H1 (cell line): ENCODE results near the gene TBC1D22A. TPM values are rescaled to one million over a fixed set of nuclear protein-coding genes. Genes with fewer than 3 reads are reported as not detected.

Experiments used
- EP300 ChIP-seq, 2 experiments: IDR thresholded peaks; 1 replicate in 1 of 2; 2 replicates in 1 of 2; pipeline ENCODE4 v1.6.1; 2011 to 2012; ENCODE audit warnings: low read depth in 2 of 2, low read length in 2 of 2, mild to moderate bottlenecking in 2 of 2, borderline replicate concordance in 1 of 2, inconsistent platforms in 1 of 2, moderate library complexity in 1 of 2
- polyA plus RNA-seq, 7 experiments: library from polyadenylated mRNA; depleted of rRNA in 3 of 7; stranded (reverse) in 5 of 7; unstranded in 2 of 7; fragments of >200 nt in 5 of 7; fragments of 200-250 nt in 2 of 7; gene quantifications; 1 replicate in 5 of 7; 2 replicates in 1 of 7; 4 replicates in 1 of 7; pipeline versions ENCODE4 v1.2.1 to v1.2.3, GENCODE V29; 2011 to 2013; ENCODE audit warnings: missing spikeins in 2 of 7, mixed read lengths in 2 of 7
- total RNA-seq: library from RNA; stranded (reverse); fragmentation: NEBNext Ultra II Directional; extraction: Animal tissue kit (Norgen Biotek cat#: 25700); gene quantifications from 2 replicates; pipeline ENCODE4 v1.2.1, GENCODE V29; 2021

The TBC1D22A gene
- total and polyA plus RNA-seq, 2 of the 8 experiments (the other 6 are each of a cell fraction or from before 2014, with no cell fraction given), result 11.9 to 18.4 TPM

DNA sequence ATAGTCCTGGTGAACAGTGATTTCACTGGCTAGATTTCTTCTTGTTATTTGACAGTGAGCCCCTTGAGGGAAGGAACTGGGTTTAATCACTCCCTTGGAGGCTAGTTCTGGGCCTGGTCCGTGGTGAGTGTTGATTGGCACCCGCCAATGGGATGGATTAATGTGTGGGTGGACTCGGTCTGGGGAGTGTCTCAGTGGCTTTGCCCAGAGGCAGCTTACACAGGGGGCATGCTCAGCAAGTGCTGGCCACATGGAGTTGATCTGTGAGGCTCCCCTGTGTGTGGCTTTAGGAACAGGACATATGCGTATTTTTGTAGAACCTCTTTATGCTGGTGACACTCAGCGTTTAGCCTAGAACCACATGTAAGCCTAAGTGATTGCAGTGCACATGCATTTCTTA, 106.9 kb downstream of the TBC1D22A start (continued):
- TF ChIP-seq EP300 (IDR thresholded peaks at IDR 0.05; ENCODE audit: borderline replicate concordance in 1 of 2, low read depth in 2 of 2, low read length in 2 of 2), result no peak
